ENCODE measurements around the gene MARCKSL1.

MARCKSL1 gene

DNA sequence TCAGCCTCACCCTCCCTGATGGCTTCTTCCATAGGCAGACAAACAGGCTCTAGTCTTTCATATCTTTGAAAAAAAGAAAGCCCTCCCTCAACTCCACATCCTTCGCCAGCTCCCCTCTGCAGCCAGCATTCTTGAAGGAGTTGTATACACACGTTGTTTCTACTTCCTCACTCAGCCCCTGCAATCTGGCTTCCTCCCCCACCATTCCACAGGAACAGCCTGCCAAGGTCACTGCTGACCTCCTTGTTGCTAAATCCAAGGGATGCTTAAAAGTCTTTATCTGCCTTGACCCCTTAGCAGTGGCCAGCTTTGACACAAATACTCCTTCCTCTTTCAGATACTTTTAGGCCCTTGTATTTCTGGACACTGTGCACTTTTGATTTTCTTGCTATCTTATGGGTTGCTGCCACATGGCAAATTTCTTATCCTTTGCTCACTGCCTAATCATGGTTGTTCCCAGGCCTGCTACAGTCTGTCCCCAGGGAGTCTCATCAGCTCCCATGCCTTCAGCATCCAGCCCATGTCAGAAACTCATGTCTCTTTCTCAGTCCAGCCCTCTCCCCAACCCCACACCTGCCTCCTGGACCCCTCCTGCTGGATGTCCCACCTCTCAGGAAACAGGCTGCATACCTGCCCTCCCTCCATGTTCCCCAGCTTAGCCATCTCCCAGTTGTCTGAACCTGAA, 18.0 kb upstream of the MARCKSL1 start:
- in situ Hi-C loops (cut with HindIII; ENCODE audit: low pct_ligation_motif_present, low pct_unique_long_range_greater_than_20kb, low sequenced_read_pairs): no loop called here
- no peak for DNase-seq

DNA sequence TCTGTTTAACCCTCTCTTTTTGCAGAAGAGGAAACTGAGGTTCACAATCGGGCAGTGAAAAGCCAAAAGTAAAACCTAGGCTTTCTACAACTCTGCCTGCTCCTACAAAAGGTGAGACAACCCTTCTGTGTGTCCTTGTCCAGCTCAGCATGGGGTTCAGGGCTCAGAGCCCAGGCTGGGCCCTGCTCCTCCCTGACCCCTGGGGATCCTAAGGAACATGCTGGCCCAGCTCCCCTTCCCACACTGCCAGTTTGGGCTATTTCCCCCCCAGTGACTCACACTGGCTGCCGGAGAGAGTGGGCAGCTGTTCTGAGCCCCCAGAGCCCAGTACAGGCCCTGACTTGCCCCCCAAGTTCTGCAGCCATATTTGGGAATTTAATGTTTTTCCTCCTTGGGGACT, 17.4 kb upstream of the MARCKSL1 start:
- in situ Hi-C loops (cut with HindIII; ENCODE audit: low pct_ligation_motif_present, low pct_unique_long_range_greater_than_20kb, low sequenced_read_pairs): no loop called here
- DNase-seq: no peak

DNA sequence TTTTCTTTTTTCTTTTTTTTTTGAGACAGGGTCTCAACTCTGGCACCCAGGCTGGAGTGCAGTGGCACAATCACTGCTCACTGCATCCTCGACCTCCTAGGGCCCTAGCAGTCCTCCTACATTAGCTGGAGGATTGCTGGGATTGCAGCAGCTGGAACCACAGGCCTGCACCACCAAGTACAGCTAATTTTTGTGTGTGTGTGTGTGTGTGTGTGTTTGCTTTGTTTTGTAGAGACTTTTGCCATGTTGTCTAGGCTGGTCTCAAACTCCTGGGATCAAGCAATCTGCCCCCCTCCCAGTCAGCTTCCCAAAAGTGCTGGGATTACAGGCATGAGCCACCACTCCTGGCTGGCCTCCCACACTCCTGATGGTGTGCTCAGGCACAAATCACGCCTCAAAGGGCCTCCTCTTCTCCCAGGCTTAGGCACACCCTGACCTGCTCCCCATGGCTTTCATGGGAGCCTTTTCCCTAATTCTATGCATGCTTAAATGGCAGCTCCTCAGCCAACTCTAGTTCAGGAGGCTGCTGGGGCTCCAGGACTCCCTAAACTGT, 16.9 kb upstream of the MARCKSL1 start:
- in situ Hi-C loops (cut with HindIII; ENCODE audit: low pct_ligation_motif_present, low pct_unique_long_range_greater_than_20kb, low sequenced_read_pairs): no loop called here

DNA sequence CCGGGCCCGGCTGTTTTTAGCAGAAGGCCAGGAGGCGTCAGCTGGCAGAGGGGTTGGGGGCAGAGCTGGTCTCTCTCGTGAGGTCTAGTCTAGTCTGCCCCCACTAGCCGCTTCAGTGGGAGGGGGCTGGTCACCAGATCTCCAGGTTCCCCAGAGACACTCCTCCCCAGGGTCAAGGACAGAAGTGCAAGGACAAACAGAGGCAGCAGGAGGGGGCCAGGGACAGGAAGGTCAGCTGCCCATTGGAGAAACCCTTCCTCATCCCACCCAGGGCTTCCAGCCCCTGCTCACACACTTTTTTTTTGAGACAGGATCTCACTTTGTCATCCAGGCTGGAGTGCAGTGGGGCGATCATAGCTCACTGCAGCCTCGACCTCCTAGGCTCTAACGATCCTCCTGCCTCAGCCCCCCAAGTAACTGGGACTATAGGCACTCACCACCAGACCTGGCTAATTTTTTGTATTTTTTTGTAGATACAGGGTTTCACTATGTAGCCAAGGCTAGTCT, 16.3 kb upstream of the MARCKSL1 start:
- no peak for DNase-seq
- in situ Hi-C loops (cut with HindIII; ENCODE audit: low pct_ligation_motif_present, low pct_unique_long_range_greater_than_20kb, low sequenced_read_pairs): no loop called here

More for the DNA sequence above, 16.9 kb upstream of the MARCKSL1 start:
- DNase-seq: no peak

DNA sequence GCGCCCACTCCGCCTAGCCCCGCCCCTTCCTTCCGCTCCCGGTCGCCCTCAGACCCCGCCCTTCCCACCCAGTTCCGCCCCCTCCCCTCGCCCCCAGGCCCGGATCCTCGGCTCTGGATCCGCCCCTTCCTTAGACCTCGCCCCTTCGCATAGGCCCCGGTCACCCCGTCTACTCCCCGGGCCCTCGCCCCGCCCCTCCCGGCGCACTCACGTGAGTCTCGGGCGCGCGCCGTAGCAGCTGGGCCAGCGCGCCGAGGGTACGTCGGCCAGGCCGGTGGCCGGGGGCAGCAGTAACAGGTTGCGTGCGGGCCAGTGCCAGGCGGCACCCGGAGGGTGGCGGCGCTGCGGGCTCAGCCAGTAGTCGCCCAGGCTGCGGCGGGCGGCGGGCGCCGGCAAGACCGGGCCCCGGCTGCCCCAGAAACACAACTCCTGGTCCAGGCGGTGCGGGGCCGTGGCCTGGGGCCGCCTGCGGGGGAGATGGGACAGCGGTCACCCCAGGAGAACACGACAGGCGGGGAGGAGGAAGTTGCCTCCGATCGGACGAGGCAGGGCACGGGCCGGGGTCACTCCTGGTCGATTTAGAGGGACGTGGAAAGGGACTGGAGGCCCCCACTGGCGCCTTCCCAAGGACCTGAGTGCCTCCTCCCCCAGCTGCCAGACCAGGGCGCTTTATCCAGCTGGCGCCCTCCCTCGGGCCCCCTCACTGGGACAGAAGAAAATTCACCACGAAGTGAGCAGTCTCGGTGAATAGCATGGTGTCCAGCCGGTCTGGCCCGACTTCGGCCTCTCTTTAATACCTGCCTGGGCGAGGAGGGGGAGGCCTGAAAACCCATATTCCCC, 15.6 kb upstream of the MARCKSL1 start:
- in situ Hi-C loops (cut with HindIII; ENCODE audit: low pct_ligation_motif_present, low pct_unique_long_range_greater_than_20kb, low sequenced_read_pairs): no loop called here
- DNase-seq: peak; percentile 90

DNA sequence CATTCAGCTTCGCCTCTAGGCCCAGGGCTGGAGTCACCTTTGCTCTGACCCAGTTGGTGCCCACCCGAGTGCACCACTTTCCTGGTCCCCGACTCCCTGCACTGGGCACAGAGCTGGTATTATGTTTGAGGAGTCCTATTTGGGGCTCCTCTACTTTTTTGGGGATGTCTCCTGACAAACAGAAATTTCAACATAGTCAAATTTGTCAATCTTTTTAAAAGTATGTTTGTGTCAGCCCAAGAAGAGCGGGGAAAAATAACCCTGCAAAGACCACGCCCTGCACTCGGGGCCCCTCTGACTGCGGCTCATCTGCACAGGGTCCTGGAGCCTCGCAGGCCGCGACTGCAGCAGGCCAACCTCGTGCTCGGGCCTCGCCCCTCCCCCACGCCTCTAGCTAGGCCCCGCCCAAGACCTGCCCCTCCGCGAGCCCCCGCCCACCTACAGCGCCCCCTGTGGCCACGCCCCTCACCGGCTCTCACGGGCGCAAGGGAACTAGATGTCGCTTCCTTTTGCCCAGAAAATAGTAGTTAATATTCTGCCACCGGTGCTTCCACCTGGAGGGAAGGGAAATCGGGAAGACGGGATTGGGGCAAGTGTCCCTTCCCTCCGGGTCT, 14.9 kb upstream of the MARCKSL1 start:
- no peak for DNase-seq
- in situ Hi-C loops (cut with HindIII; ENCODE audit: low pct_ligation_motif_present, low pct_unique_long_range_greater_than_20kb, low sequenced_read_pairs): no loop called here

DNA sequence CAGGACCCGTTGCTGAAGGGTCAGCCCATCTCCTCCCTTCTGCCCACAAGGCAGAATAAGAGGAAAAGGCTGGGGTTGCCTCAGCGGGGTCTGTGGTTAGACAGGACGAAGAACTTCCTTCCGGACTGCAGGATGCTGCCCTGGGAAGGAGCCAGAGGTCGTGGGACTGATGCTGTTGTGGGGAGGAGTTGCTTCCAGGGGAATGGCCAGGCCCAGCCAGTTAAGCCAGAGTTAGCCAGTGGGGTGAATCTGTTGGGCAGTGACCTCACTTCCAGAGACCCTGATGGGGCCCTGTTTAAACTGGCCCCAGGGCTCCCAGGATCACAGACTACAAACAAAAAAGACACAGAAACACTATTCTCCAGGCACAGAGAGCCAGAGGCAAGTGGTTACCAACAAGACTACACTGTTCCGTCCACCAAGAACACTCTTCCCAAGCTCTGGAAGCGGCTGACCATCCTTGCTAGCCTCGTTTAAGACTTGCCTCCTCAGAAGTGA, 13.2 kb upstream of the MARCKSL1 start:
- DNase-seq: no peak
- in situ Hi-C loops (cut with HindIII; ENCODE audit: low pct_ligation_motif_present, low pct_unique_long_range_greater_than_20kb, low sequenced_read_pairs): no loop called here

DNA sequence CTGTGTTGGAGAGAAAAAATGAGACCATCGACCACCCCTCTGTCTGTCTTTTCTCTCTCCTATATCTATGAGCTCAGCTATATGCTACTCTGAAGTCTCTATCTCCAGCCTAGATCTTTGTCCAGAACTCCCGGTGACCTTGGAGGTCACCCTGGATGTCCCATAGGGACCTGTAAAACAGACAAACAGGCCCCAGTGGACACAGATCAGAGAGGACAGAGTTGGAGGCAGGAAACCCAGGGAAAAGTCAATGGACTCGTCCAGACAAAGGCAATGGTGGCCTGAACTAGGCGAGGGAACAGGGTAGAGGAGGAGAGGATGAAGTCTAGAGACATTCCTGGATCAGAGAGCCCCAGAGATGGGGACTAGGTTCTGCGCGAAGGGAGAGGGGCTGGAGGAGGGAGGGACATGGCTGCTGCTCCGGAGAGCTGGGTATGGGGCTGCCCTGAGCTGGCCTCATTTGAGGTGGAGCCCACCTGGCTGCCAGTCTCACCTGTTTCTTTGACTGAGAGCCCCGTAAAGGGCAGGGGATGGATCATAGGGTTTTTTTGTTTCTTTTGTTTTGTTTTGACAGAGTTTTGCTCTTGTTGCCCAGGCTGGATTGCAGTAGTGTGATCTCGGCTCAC, 10.6 kb upstream of the MARCKSL1 start:
- in situ Hi-C loops (cut with HindIII; ENCODE audit: low pct_ligation_motif_present, low pct_unique_long_range_greater_than_20kb, low sequenced_read_pairs): no loop called here
- DNase-seq: no peak

DNA sequence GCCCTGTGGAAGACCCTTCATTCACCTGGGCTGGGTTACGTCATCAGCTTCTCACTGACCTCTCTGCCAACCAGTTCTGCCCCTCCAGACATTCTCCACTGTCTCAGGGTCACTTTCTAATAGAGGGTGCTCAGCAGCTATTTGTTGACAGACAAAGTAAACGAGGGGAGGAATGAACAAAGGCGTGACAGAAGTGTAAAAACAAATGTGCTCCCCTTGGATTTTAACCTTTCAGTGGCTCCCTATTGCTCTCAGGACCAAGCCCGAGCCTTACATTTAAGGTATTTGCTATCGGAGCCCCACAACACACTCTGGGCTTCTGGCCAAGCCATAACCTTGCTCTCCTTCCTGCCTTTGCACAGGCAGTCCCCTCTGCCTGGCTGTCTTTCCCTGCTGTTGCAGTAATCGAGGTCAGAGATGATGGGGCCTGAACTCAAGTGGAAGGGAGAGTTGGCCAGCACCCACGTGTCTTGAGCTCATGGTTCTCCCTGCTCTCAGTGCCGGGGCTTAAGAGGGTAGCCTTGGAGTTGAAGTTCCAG, 9.3 kb upstream of the MARCKSL1 start:
- no peak for DNase-seq
- in situ Hi-C loops (cut with HindIII; ENCODE audit: low pct_ligation_motif_present, low pct_unique_long_range_greater_than_20kb, low sequenced_read_pairs): no loop called here

DNA sequence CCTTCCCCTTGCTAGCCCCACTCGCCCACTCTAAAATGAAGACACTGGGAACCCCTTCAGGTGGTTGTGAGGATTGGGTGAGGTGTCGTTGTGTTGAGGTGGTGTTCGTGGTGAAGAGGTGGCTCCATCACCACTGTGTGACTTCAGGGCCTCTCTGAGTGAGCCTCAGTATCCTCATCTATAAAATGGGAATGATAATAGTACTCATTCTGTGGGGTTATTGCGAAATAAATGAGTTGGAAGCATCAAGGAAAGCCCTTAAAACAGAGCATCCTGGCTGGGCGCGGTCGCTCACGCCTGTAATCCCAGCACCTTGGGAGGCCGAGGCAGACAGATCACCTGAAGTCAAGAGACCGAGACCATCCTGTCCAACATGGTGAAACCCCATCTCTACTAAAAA, 6.7 kb upstream of the MARCKSL1 start:
- in situ Hi-C loops (cut with HindIII; ENCODE audit: low pct_ligation_motif_present, low pct_unique_long_range_greater_than_20kb, low sequenced_read_pairs): no loop called here
- no peak for DNase-seq

DNA sequence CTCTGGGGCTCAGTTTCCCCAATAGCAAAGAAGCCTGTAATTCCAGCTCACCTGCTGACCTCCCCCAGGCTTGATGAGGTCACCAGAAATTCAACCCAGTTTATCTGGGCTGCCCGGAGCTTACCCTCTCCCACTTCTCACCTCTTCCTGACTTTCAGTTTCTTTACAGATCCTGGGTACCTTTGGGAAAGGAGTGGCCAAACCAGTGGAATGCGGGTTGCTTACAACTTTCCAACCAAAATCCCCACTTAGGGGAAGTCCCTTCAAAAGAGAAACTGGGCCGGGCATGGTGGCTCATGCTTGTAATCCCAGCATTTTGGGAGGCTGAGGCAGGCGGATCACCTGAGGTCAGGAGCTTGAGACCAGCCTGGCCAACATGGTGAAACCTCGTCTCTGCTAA, 5.9 kb upstream of the MARCKSL1 start:
- in situ Hi-C loops (cut with HindIII; ENCODE audit: low pct_ligation_motif_present, low pct_unique_long_range_greater_than_20kb, low sequenced_read_pairs): no loop called here
- DNase-seq: no peak

DNA sequence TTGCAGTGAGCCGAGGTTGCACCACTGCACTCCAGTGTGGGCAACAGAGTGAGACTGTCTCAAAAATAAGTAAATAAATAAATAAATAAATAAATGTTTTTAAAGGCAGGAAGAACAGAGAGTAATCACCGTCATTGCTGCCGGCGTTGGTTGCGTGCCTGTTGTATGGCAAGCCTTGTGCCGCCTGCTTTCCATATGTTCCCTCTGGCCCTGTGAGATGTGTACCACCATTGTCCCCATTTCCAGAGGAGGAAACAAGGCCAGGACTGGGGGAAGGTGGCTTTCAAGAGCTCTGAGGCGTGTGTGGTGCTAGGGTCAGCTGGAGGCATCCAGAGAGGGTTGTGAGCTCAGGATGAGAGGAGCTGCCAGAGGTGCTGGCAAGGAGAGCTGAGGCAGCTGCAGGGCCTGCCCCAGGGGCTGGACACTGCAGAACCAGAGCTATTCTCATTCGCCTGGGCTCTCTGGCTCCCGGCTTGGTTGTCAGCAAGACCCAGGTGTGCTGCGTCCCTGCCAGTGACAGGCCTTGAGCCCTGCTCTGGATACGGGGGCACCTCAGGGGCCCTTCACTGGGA, 5.2 kb upstream of the MARCKSL1 start:
- in situ Hi-C loops (cut with HindIII; ENCODE audit: low pct_ligation_motif_present, low pct_unique_long_range_greater_than_20kb, low sequenced_read_pairs): no loop called here
- DNase-seq: no peak

DNA sequence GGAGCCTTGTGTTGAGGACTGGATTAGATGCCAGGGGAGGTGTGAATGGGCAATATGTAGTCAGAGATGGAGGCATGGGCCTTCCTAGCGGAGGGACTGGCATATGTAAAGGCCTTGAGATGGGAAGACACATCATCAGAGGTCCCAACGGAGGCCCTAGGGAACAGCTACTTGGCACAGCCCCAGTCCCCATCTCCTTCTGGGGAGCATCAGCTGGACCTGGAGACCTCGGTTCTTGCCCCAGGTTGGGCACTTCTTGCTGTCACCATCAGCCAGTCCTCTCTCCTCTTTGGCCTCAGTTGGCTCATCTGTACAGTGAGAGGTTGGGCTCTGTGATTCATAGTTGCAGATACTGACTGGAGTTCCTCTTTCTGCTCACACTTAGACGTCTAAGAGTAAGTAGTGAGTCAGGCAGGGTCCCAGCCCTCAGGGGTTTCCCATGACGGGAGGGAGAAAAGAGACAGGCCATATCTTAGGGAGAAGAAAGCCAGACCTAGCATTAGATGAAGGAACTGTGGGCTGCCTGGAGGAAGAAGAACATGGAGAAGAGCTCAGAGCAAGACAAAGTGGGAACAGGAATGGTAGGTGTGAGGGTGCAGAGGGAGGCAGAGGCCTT, 3.4 kb upstream of the MARCKSL1 start:
- no peak for DNase-seq
- in situ Hi-C loops (cut with HindIII; ENCODE audit: low pct_ligation_motif_present, low pct_unique_long_range_greater_than_20kb, low sequenced_read_pairs): no loop called here

DNA sequence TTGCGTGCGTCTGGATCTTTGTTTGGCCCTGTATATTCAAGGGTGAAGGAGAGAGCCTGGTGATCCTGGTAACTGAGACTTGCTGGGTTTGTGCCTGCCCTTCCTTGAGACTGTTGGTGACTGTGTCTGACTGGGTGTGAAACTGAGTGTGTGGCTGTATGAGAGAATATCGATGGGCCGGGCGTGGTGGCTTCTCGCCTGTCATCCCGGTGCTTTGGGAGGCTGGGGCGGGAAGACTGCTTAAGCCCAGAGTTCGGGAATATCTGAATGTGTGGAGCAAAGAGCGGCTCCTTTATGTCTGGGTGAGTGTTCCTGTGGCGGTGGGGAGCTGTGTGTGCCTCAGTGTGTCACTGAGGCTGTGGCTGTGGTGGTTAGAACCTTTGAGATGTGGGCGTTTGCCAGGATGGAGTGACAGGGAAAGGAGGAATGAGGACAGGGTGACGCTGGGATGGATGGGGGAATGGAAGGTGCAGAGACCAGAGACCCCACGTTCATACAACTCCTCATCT, 2.7 kb upstream of the MARCKSL1 start:
- in situ Hi-C loops (cut with HindIII; ENCODE audit: low pct_ligation_motif_present, low pct_unique_long_range_greater_than_20kb, low sequenced_read_pairs): no loop called here
- DNase-seq: no peak

DNA sequence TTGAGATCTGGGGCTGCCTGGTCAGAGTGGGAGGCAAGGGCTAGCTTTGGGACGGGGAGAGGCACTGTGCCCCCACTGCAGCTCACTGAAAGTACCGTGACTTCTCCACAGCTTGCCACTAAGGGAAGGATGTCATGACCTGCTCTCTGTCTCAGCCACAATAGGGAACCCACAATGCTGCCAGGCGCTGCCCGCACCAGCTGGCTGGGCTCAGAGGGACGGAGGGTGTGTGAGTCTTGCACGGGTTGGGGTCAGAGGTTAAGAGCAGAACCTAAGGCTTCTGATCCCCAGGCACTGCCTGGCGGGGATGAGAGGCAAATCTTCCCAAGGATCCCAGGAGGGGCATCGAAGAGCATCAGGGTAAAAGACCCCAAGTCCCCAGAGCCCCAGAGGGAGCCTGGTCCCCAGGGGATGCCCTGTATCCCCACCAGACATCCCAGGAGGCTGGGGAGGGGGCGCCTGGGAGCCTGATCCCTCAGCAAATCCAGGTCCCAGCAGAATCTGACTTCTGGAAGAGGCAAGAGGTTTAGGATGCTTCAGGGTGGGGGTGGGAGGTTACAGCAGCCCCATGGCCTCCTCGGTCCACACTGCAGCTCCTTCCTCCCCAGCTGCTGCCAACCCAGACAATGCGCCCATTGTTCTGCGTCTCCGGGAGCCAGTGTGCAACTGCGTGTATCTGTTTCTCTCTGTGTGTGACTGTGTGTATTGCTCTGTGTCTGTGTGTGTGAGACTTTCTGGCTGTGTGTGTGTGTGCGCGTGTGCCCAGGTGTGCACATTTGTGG, 2.0 kb upstream of the MARCKSL1 start:
- no peak for DNase-seq
- in situ Hi-C loops (cut with HindIII; ENCODE audit: low pct_ligation_motif_present, low pct_unique_long_range_greater_than_20kb, low sequenced_read_pairs): no loop called here

DNA sequence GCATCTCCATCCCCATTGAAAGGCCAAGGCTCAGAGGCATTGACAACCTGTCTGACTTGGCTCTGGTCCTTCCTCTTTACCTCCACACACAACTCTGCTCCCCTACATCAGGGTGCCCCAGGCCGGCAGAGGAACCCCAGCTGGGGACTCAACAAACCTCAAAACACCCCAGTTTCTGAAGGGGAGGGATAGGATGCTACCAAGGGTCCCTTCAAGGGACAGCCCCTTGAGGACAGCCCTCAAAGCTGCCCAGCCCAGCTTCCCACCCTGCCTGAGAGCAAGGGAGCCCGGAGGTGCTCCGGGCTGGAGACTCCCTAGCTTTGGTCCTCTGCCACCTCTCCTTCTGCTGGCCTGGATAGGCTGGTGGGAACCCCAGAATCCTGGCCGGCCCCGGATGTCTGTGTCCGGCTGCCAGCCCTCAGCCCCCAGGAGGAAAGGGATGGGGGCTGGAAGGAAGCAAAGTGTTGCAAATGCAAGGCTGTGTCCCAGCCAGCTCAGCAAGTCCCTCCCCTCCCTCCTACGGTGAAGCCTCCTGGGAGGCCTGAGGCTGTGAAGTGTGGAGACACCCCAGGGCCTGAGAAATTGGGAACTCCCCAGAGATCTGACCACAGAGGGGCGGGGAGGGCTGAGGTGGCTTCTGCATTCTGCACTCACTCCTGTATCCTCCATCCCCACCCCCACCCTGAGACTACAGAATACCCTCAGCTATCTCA, 1.1 kb upstream of the MARCKSL1 start:
- DNase-seq: peak; percentile 66
- in situ Hi-C loops (cut with HindIII; ENCODE audit: low pct_ligation_motif_present, low pct_unique_long_range_greater_than_20kb, low sequenced_read_pairs): no loop called here
